ENCODE data around the gene MSTO1.

DNA sequence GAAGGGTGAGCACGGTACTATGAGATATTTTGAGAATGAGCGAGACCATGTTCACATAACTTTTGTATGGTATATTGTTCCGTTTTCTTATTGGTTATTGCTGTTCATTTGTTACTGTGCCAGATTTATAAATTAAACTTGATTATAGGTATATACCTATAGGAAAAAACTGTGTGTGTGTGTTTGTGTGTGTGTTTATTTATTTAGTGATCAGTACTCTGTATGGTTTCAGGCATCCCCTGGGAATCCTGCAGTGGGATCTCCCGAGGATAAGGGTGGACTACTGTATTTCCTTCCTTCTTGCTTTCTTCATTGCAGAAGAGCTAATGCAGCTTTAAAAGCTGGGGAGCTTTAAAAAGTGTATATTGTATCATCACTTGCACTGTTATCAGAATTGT is 39.4 kb upstream of the MSTO1 start:
- TF ChIP-seq, protein P1, sequence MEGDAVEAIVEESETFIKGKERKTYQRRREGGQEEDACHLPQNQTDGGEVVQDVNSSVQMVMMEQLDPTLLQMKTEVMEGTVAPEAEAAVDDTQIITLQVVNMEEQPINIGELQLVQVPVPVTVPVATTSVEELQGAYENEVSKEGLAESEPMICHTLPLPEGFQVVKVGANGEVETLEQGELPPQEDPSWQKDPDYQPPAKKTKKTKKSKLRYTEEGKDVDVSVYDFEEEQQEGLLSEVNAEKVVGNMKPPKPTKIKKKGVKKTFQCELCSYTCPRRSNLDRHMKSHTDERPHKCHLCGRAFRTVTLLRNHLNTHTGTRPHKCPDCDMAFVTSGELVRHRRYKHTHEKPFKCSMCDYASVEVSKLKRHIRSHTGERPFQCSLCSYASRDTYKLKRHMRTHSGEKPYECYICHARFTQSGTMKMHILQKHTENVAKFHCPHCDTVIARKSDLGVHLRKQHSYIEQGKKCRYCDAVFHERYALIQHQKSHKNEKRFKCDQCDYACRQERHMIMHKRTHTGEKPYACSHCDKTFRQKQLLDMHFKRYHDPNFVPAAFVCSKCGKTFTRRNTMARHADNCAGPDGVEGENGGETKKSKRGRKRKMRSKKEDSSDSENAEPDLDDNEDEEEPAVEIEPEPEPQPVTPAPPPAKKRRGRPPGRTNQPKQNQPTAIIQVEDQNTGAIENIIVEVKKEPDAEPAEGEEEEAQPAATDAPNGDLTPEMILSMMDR (conservative IDR thresholded peaks at IDR 0.05; ENCODE audit: low read depth, low read length) = no peak
- no peak for TF ChIP-seq EZH2 (IDR thresholded peaks at IDR 0.05; ENCODE audit: borderline replicate concordance, low read depth, low read length, poor library complexity, severe bottlenecking)
